HG03280 (cell line): ENCODE measurements around the gene POU5F2.

Source experiments
- ATAC-seq: cut with Tn5 transposase; IDR thresholded peaks from one replicate; pipeline ENCODE4 v1.9.1; 2021; ENCODE audit warnings: mild to moderate bottlenecking, moderate library complexity; ENCODE audit not compliant: unreplicated experiment

The POU5F2 gene

DNA sequence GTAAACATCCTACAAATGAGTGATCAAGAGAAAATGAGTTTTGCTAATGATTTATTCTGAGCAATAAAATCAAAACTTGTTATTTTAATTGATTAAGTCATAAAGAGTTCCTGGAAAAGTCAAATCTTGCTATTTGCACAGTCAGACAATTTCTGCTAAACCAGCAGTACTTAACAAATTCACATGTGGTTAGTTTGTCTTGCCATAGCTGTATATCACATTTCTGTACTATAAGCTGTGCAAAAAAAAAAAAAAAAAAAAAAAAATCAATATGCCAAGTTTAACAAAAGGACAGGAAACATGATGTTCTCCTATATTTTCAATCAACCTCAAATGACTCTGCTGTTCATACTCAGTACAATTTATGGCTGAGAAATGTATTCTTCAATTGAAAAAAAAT is 24.9 kb downstream of the POU5F2 start:
- ATAC-seq = no peak

DNA sequence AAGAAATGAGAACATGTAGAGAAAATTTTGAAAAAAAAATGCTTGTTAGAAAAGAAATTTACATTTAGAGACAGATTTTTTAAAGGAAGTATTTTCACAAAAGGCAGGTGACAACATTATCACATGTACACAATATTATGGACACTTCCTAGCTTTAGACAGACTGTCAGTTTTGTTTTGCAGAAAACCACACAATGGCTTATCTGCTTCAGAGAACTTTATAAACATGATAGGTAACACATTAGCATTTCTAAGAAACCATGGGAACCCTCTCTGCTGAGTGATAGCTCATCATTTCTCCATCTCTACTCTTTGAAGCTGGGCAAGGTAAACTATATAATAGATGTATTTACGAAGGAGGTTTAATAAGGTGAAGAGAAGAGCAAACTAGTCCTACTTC is 25.6 kb downstream of the POU5F2 start:
- ATAC-seq = no peak

DNA sequence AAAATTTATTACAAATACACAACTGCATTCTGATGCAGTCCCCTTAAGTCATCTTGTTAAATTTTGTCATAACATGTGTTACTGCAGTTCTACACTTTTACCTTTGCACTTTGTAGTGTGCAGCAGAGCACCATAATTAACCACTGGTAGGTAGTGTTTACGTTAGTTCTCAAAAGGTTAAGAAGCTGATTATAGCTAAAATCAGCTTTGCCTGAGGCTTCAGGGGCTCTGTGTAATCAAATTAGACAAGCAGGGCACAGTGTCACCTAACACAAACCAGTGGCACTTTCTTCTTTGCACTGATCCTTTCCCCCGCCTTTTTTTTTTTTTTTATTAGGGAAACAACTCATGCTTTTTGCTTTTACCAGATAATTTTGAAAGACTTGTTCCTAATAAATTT is 26.1 kb downstream of the POU5F2 start:
- ATAC-seq = no peak

- ATAC-seq = no peak
These were observed 33.0 kb downstream of the POU5F2 start for GRCh38 chr5:93708442-93708841.

- ATAC-seq = no peak
These were observed 35.5 kb downstream of the POU5F2 start for GRCh38 chr5:93705896-93706295.

DNA sequence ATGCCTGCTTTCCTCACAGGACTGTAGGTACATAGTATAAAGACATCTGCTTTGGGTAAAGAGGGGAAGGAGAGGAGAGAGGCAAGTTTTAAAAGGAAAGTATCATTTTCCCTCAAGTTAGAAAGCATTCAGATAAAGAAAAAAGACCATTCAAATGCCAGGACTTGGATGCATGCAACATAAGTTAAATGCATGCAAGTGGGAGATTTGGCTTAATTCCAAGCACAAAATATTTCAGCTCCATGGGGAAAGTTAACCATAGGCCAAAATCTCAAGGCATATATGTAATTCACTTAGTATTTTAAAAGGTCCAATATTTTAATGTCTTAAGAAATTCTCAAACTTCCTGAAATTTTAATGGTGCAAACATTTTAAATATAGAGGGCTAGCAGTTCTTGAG is 36.4 kb downstream of the POU5F2 start:
- ATAC-seq = no peak

- ATAC-seq = no peak
These were observed 49.4 kb downstream of the POU5F2 start for GRCh38 chr5:93691997-93692396.
